GM13977 (cell line): ENCODE data around the gene DNMT3B.

Experiments
- DNase-seq: peaks from one replicate; pipeline ENCODE4 v3.0.0; 2012; ENCODE audit warnings: low spot score
- in situ Hi-C: fragments of 300-500 bp; cut with MboI; formaldehyde crosslinking; loops from one replicate; pipeline ENCODE4 v1.12.0; 2022; ENCODE audit warnings: low sequenced_read_pairs, low pct_unique_long_range_greater_than_20kb, mixed read lengths, inconsistent platforms; ENCODE audit not compliant: unreplicated experiment
- TF ChIP-seq, protein P1 (sequence below): IDR thresholded peaks from 2 replicates; pipeline ENCODE4 v1.5.1; 2012; ENCODE audit warnings: mild to moderate bottlenecking, control low read depth; ENCODE audit not compliant: insufficient read depth; ENCODE audit errors: extremely low read depth, missing control alignments

The DNMT3B gene

DNA sequence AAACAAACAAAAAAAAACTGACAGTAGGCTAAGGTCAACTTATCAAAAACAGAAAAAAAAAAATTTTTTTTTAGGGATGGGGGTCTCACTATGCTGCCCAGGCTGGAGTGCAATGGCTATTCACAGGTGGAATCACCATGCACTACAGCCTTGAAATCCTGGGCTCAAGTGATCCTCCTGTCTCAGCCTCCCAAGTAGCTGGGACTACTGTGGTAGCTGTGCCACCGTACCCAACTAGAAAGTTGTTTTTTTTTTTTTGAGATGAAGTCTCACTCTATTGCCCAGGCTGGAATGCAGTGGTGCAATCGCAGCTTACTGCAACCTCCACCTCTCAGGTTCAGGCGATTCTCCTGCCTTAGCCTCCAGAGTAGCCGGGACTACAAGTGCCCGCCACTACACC lies 21.0 kb upstream of the DNMT3B start:
- in situ Hi-C loops: no loop called here
- no peak for DNase-seq
- TF ChIP-seq, protein P1, sequence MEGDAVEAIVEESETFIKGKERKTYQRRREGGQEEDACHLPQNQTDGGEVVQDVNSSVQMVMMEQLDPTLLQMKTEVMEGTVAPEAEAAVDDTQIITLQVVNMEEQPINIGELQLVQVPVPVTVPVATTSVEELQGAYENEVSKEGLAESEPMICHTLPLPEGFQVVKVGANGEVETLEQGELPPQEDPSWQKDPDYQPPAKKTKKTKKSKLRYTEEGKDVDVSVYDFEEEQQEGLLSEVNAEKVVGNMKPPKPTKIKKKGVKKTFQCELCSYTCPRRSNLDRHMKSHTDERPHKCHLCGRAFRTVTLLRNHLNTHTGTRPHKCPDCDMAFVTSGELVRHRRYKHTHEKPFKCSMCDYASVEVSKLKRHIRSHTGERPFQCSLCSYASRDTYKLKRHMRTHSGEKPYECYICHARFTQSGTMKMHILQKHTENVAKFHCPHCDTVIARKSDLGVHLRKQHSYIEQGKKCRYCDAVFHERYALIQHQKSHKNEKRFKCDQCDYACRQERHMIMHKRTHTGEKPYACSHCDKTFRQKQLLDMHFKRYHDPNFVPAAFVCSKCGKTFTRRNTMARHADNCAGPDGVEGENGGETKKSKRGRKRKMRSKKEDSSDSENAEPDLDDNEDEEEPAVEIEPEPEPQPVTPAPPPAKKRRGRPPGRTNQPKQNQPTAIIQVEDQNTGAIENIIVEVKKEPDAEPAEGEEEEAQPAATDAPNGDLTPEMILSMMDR: no peak

DNA sequence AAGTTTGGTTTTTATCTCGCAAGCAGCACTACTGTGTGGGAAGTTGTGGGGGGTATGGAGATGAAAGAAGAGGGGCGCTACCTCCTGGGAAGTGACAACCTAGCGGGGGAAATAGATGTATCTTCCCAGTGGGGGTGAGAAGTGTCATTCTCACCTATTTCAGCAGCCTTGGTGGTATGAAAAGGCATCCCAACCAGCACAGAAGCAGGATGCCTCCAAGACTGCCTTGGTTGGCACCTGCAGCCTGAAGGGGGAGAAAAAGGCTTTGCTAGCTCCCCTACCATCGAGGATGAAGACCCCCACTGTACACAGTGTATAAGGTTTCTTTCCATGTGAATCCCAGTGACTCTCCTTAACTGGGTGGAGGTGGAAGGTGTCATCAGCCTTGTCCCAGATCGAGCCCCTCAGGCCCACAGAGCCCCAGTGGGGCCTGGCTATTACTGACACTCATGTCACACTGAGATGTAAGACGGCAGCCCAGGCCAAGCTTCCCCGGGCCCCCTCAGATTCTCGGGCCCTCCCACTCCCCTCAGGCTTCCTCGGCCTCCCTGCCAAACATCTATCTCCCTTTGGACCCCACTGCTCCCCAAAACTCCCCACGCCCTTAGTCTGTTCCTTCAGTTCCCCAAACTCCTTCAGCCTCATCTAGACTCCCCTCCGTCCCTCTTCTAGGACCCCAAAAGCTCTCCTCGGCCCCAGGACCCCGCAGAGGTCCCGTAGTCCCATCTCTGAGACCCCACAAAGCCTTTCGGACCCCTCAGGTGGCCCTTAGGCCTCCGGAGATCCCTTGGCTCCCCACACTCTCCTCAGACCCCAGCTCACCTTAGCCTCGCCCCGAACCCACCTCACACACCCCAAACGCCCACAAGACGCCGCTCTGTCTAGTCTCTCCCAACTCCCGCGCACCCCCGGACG lies 19.6 kb upstream of the DNMT3B start:
- TF ChIP-seq, protein P1: no peak
- in situ Hi-C loops: no loop called here
- DNase-seq: peak; percentile 21

DNA sequence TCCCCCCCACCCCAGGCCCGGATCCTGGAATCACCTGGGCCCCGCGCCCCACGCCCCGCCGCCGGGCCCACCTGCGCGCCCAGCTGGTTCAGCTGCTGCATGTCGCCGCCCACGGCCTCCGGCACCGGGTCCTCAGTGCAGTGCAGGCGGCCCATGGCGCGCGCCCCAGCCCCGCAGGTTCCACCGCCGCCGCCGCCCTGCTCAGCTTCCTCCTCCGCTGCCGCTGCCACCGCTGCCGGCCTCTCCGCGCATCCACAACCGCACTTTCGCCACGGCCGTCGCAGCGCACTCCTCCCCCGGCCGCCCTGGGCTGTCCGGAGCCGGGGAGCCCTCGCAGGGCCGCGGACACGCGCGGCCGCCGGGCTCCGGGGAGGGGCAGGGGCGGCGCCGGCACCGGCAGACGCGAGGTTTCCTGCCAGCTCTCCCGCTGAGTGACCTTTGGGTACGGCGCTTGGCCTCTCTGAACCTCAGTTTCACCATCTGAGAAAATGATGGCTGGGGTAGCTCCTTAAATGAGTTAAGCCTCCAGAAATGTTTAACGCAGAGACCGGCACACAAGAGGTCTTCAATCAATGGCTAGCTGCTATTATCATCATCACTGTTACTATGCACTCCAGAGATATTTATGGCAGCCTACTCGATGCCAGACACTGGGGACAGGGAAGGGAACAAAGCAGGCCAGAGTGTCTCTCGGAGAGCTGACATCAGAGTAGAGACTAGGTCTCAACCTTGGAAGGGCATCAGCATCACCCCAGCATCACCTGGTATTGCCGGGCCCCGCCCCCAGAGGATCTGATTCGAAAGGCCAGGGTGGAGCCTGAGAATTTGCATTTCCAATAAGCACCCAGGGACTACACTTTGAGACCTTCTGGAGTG lies 18.7 kb upstream of the DNMT3B start, which contains the start of gene COMMD7:
Gene COMMD7 (minus strand): TSS at position 231 of the 876 bp plus-strand sequence. CDS start 76 bp downstream, at position 155.
- TF ChIP-seq, protein P1: no peak
- in situ Hi-C loops: no loop called here
- DNase-seq: peak; percentile 71

DNA sequence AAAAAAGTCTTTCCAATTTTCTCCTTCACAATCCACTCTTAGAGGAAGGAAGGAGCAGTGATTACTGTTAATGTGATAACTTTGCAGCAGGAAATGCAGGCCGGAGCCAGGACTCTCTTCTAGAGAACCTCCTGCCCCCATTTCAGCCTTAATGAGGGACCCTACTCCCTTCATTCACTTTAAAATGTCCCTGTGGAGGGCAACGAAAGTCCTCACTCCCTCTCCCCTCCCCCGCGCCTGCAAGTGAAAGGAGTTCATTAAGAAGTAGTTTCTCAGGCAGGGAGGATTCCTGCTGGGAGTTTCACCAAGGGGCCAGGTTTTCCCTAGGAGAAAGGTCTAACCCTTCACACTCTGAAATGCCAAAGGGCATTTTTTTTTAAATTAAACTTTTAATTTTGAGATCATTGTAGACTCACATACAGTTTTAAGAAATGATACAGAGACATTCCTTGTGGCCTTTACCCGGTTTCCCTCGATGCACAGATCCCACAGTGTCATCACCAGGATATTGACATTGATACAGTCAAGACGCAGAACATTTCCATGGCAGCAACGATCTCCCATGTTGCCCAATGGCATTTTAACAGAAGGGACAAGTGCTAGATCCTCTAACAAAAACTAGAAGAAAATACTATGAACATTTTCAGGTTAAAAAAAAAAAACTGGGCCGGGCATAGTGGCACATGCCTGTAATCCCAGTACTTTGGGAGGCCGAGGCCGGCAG lies 12.1 kb upstream of the DNMT3B start:
- DNase-seq: no peak
- in situ Hi-C loops: no loop called here
- TF ChIP-seq, protein P1: no peak

DNA sequence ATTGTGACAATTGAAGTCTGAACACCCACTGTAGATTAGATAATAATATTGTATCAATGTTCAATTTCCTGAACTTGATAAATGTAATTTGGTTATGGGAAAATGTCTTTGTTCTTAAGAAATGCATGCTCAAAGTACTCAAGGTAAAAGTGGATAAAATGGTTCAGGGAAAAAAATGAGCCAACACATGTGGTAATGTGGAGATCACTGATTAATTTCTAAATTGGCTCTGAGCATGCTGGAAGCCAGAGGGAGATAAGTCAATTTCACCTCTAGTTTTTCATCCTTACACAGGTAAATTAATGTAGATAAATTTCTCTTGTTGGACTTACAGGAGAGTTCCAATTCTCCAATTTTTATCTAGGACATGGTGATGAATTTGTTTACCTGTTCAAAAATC lies 10.9 kb upstream of the DNMT3B start:
- in situ Hi-C loops: no loop called here
- DNase-seq: no peak

More for the DNA sequence above, 10.9 kb upstream of the DNMT3B start:
- TF ChIP-seq, protein P1: no peak
